GM18519 (cell line): Measurements from ENCODE around the gene PELI2.
"Not testable (repeated sequence)": the region's sequence is repeated elsewhere in the genome, so short reads cannot be mapped to it uniquely, and the experiment has no call there.

Experiments
- ATAC-seq: cut with Tn5 transposase; IDR thresholded peaks from one replicate; pipeline ENCODE4 v1.9.1; 2021; ENCODE audit warnings: mild to moderate bottlenecking, moderate library complexity; ENCODE audit not compliant: unreplicated experiment, low FRiP score

The PELI2 gene

GRCh38 chr14:56137849-56138248 is 19.6 kb downstream of the PELI2 start:
- ATAC-seq: no peak

DNA sequence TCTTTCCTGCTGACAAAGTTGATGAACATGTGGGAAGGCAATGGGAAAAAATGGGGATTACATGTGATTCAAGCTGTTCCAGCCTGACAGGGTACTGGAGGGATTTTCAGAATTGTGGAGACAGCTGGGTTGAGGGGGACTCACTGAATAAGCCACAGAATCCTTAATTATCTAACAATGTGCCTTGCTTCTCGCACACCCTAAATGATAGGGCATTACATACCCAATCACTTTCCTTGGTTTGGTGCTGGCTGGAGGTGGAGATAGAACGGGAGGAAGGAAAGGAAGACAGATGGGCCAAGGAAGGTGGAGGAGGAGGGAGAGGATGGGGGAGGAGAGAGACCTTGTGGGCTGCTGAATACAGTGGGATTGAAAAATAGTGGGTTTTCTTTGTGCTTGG is 20.7 kb downstream of the PELI2 start:
- no peak for ATAC-seq

DNA sequence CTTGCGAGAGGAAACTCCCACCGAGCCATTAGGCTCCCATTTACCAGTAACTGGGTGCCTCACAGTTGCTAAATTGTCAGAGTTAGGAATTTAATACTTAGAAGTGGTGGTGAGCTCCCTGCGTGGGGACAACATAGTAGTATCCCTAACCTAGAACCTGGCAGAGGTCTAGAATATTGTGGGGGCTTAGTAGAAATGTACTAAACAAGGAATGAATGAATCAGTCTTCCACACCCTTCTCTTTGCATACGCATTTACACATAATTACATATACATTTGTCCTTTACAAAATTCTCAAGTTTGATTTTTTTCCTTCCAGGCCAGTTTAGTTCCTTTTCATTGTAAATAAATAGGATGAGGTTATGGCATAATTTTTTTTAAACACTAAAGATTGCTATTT is 24.1 kb downstream of the PELI2 start:
- ATAC-seq: no peak

- no peak for ATAC-seq
Measured at GRCh38 chr14:56143025-56143424, 24.8 kb downstream of the PELI2 start.

DNA sequence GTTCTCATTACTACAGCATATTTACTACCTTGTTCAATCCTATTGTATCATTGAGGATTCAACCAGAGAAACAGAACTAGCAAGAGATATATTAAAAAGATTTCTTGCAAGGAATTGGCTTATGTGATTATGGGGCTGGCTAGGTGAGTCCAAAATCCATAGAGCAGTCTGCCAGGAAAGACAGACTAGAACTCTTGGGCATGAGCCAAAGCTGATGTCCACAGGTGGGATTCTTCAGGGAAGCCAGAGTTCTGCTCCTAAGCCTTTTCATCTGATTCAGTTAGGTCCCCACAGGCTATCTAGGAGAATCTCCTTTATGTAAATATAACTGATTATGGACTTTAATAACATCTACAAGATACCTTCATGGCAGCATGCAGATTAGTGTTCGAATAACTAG is 26.0 kb downstream of the PELI2 start:
- no peak for ATAC-seq

GRCh38 chr14:56145181-56145769 is 27.1 kb downstream of the PELI2 start:
- no peak for ATAC-seq

GRCh38 chr14:56145965-56146364 is 27.8 kb downstream of the PELI2 start:
- ATAC-seq: no peak

DNA sequence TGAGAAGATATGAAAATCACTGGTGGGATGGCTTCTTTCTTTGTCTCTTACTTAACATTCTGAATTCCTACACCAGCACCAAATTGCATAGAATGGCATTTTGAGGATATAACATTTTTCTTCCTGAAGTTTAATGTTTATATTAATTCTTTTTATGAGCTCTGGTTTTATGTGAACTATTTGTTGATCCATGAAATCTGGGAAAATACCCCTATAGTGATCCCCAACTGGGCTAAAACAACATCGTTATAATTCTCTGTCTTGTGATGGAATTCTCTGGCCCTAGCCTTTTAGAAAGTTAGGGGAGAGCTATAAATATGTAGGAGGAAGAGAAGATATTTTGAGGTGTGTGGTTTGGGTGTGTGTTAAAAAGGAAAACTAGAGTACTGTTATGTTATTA is 29.2 kb downstream of the PELI2 start:
- ATAC-seq: no peak

- ATAC-seq: no peak
Measured at GRCh38 chr14:56147986-56148901, 30.0 kb downstream of the PELI2 start.

DNA sequence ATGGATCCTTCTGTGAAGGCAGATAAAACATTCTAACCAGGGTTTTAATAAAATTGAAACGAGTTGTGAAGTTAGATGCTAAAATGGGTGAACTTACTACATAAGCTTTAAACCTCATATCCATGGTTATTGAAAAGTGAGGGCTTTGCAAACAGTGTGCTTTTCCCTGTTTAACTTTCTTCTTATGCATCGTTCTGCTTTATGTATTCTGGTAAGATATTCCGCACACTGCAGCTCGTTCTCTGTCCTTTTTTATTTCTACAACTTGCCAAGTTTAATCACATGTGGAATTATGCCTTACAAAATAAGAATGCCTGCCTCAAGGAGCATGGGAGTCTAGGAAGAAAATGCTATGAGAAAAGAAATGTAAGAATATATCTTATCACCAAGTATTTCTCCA is 30.9 kb downstream of the PELI2 start:
- no peak for ATAC-seq

- no peak for ATAC-seq
Measured at GRCh38 chr14:56149995-56150394, 31.8 kb downstream of the PELI2 start.

- ATAC-seq: no peak
Measured at GRCh38 chr14:56150645-56151345, 32.6 kb downstream of the PELI2 start.

GRCh38 chr14:56152221-56152620 is 34.0 kb downstream of the PELI2 start:
- no peak for ATAC-seq

DNA sequence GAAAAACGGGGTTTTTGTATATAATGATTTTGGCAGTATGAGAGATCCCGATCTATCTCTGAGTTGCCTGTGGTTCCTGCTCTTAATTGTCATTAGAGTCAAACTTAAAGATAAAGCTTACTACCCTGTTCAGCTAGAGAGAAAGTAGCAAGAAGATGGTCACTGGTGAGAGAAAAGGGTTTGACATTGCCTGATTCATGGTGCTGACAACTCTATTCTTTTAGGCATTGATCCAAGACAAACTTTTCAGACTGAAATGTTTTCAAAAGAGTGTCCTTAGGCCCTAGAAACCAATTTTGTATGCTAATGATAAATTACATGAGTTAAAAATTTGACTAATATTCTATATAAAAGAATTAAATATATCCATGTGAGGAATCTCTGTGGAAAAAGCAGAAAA is 35.1 kb downstream of the PELI2 start:
- no peak for ATAC-seq

DNA sequence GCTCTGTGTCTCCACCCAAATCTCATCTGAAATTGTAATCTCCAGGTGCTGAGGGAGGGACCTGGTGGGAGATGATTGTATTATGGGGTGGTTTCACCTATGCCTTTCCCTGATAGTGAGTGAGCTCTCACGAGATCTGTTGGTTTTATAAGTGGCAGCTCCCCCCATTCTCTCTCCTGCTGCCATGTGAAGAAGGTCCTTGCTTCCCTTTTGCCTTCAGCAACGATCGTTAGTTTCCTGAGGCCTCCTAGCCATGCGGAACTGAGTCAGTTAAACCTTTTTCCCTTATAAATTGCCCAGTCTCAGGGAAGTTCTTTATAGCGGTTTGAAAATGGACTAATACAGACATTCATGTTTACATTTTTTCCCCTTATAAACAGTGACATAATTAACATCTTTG is 36.1 kb downstream of the PELI2 start:
- ATAC-seq: no peak

GRCh38 chr14:56156096-56156495 is 37.9 kb downstream of the PELI2 start:
- ATAC-seq: no peak

DNA sequence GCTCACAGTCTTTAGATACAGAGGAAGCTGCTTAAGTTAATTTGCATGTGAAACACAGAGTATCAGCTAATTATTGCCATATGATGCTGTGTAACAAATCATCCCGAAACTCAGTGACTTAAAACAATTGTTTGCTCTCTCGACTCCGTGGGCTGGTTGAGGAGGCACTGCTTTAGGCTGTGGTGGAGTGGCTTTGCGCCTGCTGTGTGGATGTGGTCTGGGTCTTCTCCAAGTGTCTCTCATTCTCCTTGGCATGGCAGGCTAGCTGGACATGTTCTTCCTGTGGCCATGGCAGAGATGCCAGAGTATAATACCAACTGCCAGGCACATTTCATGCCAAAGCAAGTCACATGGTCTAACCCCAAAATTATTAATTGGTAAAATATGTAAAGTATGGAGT is 40.9 kb downstream of the PELI2 start:
- no peak for ATAC-seq

DNA sequence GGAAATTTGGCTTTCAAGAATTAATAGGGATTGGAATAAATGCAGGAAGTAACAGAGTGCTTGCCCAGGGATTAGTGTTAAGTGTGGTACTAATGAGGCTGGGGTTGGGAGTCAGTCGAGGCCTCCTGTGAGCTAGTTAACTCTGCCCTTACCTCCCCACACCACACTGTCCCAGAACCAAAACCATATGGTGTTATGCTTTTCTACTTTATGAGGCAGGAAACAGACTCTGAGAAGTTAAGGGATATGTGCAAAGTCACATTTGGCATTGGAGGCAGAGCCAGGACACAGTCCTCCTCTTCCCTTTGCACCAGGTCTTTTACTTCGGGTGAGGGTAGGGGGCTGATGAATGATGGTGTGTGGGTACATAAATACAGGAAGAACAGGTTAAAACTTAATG is 41.9 kb downstream of the PELI2 start:
- ATAC-seq: no peak

DNA sequence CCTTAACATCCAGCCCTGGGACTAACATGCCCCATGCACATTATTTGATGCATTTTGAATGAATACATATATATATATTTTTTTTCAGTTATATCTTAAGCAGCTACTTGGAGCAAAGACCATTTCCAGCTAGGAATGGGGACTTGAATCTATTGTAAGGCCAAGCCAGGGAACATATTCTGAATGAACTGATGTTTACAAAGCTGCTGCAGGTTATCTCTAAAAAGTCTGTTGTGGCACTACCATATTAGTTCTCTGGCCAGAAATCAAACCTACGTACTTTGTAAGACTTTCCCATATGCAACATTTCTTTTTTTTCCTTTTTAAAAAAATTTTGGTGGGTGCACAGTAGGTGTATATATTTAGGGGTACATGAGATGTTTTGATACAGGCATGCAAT is 43.4 kb downstream of the PELI2 start:
- no peak for ATAC-seq

DNA sequence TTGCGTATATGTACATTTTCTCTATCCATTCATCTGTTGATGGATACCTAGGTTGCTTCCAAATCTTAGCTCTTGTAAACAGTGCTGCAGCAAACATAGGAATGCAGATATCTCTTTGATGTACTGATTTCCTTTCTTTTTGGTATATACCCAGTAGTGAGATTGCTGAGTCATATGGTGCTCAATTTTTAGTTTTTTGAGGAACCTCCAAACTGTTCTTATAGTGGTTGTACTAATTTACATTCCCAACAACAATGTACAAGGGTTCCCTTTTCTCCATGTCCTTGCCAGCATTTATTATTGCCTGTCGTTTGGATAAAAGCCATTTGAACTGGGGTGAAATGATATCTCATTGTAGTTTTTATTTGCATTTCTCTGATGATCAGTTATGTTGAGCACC is 44.3 kb downstream of the PELI2 start:
- no peak for ATAC-seq

DNA sequence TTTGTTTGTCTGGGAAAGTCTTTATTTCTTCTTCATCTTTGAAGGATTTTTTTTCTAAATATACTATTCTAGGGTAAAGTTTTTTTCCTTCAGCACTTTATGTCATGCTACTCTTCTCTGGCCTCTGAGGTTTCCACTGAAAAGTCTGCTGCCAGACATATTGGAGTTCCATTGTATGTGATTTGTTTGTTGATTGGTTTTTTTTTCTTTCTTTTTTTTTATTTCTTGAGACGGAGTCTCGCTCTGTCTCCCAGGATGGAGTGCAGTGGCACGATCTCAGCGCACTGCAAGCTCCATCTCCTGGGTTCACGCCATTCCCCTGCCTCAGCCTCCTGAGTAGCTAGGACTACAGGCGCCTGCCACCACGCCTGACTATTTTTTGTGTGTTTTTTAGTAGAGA is 48.4 kb downstream of the PELI2 start:
- ATAC-seq: not testable (repeated sequence)
